NCI-H345 treated with DMSO at 0.1 percent for 48 hours (cell line): ENCODE results near the gene TSPAN3.

Experiments
- DNase-seq: peaks from one replicate; lab custom pipeline; 2025; ENCODE audit not compliant: unreplicated experiment; lab: John Stamatoyannopoulos, UW

The TSPAN3 gene

DNA sequence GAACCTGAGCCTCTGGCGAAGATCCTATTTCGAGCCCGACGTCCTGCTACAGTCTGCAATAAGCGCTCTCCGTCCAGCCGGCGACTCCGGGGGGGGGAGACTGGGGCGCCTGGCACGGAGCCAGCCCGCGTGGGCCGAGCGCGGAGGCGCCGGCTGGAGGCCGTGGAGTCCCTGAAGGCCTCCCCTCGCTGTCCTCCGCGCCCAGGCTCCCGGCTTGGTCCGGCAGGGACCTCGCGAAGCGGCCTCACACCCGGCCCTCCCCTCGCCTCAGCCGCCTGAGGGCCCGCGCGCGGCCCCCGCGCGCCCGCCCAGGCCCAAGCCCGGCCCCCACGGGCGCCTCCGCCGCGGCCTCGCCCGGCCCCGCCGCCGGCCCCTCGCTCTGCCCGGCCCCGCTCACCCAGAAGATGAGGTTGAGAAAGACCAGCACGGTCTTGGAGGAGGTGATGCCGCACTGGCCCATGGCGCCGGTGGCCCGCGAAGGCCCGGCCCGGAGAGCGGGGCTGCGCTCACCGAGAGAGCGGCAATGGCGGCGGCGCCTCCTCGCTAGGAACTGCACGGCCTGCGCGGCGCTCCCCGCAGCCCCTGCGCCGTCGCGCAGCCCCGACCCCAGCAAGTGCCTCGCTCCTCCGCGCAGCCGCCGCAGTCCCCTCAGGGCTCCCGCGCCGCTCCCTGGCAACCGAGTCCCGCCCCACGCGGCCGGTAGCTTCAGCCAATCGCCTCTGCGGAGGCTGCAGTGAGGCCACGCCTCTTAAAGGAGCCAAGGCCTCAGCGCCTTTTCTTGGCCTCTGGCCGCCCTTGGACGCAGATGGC is at the start of gene TSPAN3:
TSS of gene TSPAN3 (minus strand) at position 615 of the 810 bp plus-strand sequence. CDS start at position 460, 155 bp downstream.
- peak; percentile 78 for DNase-seq

DNA sequence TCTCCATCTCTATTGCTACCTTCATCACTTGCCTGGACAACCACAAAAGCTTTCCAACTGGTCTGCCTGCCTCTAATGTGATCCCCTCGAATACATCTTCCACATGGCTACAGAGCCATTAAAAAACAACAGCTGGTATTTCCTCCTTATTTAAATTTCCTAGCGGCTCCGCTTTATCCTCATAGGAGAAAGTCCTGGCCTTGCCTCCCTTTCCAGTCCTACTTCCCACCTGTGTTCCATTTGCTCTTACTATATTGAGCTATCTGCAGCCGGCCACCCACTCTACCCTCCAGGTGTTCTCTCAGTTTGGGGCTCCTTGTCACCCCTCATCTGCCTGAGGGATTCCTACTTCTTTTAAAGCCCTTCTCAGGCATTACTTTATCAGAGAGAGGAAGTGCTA is 49.7 kb upstream of the TSPAN3 start:
- DNase-seq = no peak

DNA sequence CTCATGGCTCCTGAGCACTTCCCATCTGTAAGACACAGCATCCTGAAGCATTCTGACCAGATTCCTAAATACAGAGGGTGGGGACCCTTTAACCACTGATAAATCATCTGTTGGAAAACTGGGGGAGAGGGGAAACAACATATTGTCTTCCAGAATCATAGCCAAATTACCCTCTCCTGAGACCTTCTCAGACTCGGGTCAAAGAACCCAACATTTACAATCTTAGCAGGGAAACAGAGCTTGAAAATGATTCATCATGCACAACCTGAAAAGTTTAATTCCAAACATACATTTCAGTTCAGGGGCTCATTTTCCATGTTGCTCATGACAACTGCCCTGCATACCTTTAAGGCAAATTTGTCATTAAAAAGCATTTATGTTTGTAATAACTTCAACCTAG is 48.5 kb upstream of the TSPAN3 start:
- DNase-seq = no peak

DNA sequence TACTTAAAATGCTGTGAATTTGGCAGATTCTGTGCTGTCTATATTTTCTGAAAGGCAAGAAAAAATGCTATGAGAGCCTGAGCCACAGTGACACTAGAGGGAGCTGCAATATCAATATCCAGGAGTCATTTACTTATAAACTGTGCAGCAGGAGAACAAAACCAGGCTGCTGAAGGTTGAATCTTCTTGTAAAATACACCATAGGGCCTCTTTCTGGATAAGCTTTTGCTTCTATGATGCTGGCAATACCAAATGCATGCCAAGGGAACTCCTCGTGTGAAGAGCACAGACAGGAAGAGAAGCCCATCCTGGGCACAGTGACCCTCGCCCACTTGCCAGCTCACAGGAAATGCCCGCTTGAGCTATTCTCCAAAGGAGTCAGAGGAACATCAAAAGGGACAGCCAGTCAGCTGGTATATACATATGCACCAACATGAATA is 48.0 kb upstream of the TSPAN3 start:
- no peak for DNase-seq

DNA sequence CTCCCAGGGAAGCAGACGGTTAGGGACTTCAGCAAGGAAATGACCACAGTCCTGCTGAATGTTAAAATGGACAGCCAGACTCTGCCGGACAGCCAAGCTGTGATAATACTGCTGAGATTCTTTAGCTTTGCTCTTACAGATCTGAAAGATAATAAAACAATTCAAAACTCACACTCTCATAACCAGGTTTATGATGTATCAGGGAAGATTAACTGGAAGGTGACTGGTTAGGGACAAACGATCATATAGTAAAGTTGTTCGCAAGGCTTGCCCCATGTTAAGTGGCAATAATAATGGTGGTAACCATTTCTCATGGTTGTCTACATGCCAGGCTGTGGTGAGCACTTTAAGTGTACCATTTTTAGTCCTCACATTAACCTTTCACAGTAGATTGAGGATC is 44.3 kb upstream of the TSPAN3 start:
- DNase-seq = no peak

DNA sequence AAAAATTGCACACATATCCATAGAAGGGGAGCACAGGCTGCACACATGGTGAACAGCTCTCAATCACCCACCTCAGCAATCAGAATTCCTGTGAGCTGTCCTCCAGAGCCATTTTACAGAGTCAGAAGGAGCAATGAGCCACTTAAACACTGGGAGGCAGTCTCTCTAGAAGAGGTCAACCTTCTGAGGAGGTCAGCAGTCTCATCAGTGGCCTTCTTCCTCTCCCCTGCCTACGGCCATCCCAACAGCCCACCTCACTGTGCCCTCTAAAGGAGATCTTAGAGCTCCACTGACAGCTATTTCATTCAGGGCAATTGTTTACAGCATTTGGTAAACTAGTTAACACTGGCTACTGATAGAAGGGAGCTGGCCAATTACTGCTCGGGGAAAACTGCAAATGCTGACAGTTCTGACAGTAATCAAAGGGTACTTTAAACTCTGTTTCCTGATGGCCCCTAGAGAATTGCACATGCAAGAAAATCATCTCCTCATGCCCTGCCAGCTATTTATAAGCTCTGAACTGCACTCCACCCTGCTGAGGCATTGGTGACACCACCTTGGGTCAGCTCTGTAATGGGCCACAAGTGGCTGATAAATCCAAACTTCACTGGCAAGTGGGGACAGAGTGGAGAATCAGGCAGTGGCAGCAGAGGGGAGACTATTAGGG is 42.1 kb upstream of the TSPAN3 start:
- no peak for DNase-seq

DNA sequence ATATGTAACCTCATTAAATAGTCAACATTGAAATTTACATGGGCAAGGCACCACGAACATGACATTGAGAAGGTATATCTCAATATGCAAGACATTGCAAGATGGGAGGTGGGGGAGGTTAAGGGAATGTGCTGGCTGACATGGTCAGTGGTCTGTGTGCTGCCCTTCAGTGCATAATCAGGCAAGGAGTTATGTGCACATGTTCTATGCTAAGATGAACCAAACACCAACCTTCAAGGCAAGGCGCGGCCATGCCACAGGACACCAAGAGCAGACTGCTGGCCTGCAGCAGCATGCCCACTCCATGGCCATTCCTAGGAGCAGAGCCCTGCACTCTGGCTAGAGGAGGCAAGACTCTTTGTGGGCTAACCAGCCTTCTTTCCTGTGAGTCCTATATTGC is 40.9 kb upstream of the TSPAN3 start:
- no peak for DNase-seq

DNA sequence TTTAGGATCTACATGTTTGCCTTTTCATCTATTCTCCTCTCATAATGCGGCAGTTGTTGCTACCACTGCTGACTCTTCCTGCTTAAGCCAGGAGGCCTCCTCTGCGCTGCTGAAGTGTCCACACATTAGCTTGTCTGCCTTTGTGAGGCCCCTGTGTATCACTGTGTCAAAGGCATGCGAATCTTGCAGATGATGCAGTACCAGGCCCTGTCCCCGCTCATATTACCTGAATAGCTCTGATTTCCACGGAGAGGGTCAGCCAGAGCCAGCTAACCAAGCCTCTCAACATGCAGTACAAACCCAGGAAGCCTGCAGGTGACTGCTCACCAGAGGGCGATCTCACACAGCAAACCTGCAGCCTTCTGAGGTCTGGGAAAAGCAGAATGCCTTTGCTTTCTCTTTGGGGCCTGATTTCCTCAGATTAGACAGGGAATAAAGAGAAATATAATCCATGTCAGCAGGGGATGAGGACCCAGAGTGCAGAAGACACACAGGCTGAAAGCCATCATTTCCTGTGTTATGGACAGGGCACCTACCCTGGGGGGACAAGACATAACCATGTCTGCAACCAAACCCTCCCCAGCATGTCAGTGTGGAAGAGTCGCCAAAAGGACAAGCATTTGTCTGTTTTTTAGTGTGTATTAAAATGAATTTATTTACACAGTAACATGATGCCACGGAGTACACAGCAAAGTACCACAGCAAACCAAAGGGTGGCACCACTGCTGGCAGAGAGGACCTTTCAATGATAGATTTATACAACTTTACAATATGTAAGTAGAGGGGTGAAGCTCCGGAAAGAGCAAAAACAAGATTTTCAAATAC is 36.8 kb upstream of the TSPAN3 start:
- DNase-seq = peak; percentile 12

DNA sequence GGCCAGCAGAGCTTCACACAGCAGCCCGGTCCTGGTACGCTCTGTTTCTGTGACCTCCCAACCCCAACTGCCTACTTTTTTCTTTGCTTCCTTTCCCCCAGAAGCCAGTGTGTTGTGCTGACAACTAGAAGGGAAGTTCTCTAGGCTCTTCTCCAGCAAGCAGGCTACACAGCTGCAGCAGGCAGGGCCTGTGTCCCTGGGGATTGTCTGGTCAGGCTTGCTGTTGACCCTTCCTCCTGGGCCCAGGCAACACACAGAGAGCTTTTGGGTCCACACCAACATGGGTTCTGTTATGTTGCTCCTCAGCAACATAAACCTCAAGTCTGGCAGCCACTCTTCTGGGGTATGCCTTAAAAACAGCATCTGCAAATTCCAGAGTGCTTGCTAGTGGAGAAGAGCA is 36.2 kb upstream of the TSPAN3 start:
- no peak for DNase-seq

DNA sequence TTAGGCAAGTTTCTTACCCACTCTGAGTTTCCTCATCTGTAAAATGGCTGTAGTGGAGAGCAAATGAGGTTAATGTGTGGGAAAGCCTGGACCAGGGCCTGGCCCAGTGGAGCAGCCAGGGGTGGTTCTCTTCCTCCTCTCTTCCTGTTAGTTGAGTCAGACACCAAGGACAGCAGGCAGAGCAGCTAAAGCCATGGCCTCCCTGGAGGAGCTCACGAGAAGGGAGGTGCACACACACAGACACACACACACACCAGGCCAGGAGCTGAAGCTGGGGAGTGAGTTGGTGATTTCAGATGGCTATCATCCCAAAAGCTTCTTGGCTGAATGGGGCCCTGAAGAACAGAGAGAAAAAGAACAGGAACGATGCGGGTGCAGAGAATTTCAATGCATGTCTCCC is 33.2 kb upstream of the TSPAN3 start:
- DNase-seq = no peak

DNA sequence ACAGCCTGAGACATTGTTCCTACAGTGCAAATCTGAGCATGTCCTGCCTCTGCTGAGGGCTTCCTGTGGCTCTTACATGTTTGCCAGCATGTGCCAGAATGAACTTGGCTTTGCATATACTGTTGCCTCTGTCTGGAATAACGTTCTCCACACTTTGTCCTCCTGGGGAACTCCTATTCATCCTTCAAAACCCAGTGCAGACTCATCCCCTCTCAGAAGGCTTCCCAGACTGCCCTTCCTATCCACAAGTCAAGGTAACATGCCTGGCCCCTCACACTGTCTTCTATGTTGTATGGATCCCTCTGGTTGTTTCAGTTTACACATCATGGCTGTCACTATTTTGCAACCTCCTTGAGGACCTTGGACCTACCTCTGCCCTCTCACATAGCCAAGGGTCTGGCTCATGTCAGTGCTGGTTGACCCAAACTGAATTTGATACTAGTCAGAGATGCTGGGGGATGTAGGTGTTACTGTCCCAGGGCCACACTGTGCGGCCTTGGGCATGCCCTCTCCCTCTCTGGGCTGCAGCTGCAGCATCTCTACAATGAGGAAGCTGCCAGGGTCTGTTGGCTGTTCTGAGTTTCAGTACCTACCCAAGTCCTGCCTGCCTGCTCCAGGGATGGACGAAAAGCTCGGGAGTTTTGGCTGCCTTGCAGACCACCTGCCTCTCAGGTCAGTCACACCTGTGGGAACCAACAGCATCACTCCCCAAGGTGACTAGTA is 29.0 kb upstream of the TSPAN3 start:
- DNase-seq = no peak

DNA sequence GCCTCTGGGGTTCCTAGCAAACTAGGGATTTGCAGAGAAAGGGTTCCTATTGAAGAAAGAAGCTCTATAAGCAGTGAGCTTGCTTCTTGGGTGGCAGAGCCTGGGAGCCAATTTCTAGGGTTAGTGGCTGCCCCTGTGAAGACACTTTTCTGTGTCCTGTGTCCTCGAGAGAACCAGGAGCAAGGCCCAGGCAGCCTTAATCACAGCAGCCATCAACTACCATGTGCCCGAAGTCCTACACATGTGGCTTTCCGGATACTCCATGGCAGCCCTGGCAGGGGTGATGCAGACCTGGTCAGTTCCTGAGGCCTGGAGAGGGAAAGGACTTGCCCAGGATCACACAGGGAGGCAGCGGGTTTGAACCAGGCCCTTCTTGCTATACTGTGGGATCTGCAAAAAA is 27.7 kb upstream of the TSPAN3 start:
- no peak for DNase-seq

DNA sequence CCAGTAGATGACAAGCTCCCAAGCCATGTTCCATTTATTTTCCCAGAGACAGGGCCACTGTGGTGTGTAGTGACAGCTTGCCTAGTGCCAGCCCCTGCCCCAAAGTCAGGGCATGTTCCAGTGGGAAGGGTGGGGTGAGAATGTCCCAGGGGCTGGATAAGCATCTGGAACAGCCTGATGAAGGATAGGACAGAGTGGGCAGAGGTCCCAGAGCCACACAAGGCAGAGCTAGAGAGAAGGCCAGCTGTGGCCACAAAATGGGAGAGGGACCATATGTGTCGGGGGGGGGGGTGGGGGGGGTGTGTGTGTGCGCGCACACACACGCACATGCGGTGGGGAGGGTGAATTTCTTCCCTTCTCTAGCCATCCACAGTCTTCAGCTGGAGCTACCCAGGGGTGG is 27.0 kb upstream of the TSPAN3 start:
- DNase-seq = no peak

DNA sequence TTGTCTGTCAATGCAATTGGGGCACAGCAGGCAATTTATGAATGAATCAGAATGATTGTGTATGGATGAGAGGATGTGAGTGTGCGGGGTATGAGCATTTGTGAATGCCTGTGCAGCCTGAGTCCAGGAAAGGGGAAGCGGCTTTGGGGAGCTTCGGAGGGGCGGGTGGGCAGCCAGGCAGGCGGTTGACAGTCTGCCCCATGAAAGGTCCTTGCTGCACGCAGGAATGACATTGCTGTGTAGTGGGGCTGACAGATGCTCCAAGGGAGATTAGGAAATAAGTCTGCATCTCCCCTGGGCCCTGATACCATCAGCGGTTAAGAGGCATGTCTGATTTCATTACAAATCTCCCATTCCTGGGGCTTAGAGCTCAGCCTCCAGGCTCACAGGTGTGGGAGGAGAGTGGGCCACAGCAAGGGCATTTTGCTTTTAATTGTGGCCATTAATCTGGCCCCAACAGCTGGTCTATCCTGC is 26.4 kb upstream of the TSPAN3 start:
- no peak for DNase-seq

DNA sequence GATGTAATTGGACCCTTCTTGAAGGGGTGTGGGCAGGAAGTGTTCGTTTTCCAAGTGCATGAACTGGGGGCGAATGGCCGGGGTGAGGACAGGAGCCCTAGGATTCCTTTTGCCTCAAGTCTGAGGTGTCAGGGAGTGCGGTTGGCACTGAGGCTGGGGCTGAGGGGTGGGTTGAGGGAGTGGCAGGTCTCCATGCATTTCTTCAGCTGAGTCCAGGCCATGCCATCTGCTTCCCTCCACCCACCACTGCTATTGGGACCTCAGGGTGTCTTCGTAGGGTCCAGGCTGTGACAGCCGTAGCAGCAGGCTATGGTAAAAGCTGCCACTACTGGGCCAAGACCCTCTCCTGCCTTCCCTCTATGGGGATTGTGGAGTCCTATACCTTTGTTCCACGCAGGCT is 25.6 kb upstream of the TSPAN3 start:
- no peak for DNase-seq

DNA sequence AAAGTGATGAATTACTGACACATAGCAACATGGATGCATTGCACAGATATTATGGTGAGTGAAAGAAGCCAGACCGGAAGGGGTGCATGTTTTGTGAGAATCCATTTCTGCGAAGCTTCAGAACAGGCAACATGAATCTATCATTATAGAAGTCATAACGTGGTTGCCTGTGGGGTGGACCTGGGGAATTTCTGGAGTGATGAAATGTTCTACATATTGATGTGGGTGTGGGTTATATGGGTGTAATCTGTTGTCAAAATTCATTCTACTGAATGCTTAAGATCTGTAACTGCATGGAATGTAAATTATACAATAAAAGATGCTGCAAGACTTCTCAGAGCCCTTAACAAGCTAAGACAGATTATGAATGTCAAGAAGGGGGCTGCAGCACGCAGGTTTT is 25.2 kb upstream of the TSPAN3 start:
- DNase-seq = no peak

DNA sequence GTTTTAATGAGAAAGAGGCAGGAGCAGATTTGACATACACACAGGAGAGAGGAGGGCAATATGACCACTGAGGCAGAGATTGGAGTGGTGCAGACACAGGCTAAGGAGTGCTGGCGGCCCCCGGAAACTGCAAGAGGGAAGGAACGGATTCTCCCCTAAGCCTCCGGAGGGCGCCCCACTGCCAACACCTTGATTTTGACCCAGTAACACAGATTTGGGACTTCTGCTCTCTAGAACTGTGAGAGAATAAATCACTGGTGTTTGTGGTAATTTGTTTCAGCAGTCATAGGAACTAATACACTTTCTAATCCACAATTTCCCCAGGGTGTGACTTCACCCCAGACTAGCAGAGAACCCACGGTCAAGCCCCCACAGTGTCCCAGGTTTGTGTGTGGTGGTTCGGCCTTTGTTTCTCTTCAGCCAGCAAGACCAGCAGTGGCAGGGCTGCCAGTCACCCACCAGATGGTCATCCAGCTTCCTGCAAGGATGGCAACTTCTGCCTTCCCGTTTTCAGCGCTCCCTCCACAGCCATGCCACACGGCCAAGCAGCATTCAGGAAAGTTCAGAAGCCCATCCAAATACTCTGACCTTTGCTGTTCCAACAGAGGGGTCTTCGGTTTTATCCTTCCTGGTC is 23.6 kb upstream of the TSPAN3 start:
- no peak for DNase-seq

DNA sequence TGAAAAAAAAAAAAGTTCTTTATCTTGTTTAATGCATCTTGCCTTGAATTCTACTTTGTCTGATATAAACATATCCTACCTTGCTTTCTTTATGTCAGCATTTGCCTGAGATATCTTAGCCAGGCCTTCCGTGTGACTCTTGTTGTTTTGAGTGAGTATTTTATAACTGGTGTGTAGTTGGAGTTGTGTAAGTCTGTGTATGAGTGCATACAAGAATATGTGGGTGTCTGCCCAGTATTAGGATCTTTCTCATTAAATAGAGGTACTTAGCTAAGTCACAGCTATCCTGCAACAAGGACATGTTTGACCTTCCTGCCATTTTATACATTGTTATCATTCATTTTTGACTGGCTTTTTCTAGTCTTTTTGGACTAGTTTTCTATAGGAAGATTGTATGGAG is 22.5 kb upstream of the TSPAN3 start:
- no peak for DNase-seq

DNA sequence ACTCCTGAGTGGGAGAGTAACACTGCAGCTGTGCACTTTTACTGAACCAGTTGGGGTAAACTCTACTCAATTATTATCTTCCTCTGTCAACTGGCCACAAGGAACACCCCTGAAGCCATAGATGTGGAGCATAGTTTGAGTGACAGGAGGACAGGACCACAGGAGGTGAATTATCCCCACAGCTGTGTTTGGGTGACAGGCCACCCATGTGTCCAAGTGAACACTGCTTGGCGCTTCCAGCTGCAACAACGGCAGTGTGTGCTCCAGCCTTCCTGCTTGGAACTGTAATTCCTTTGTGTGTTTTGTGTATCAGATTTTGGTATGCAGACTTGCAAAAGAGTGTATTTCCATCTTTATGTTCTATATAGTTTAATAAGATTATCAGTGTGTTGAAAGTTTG is 20.2 kb upstream of the TSPAN3 start:
- no peak for DNase-seq

DNA sequence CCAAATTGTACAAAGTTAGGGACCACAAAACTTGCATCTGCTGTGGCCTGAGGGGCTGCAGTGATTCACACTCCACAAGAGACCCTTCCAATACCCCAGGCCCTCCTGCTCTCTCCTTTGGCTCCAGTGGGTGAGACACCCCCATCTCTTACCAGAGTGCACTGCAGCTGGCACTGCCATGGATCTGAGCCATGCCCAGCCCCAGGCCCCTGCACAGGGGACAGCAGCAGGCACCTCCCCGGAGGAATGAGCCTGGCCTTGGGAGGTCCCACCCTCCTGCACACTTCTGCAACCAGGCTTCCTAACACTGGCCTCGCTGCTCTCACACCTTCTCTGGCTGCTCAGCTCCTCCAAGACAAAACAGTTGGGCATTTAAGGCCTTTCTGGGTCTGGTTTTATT is 16.3 kb upstream of the TSPAN3 start:
- DNase-seq = no peak

DNA sequence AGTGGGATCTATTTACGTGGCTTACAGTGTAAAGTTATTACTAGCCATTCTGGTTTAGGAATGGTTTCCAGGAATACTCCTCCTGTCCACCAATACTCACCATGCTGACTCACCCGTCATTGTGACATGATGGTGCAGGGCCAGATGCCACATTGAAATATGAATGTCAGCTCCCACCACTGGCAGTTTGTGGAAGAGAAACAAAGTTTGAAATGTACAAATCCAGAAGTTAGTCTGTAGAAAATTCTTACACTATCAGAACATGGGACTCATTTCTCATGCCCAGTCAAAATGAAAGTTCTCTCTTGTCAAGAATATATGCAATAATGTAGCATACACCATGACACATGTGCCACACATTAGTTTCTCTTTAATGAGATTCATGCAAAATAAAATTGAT is 14.4 kb upstream of the TSPAN3 start:
- no peak for DNase-seq
